NT2/D1 (cell line): ENCODE measurements around the gene TMEM231.

Source experiments
- YY1 ChIP-seq: IDR thresholded peaks from 2 replicates; pipeline ENCODE4 v1.6.1; 2011; ENCODE audit not compliant: insufficient read length, insufficient read depth
- ZNF274 ChIP-seq: IDR thresholded peaks from 2 replicates; pipeline ENCODE4 v1.6.1; 2011; ENCODE audit warnings: mild to moderate bottlenecking, low read depth, low read length

DNA sequence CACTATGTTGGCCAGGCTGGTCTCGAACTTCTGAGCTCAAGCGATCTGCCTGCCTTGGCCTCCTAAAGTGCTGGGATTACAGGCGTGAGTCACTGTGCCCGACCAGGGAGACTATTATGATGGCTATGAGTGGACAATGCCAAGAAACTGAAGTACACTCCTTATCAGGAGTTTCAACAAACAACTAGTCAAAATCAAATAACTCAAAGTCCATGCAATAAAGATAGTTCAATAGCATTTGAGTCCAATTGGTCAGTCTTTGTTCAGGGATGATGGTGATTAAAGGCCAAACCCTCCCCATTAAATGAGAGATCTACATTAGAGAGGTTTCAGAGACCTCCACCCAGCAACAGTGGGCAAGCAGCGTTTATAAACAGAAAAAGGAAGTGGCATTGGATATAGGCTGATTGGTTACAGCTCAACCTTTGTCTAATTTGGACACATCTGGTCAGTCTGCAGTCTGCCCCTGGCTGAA is 28.2 kb downstream of the TMEM231 start:
- TF ChIP-seq YY1 (no peak), ZNF274 (no peak)
